ENCODE results near the gene UNC13D. TPM values are rescaled to one million over a fixed set of nuclear protein-coding genes. Genes with fewer than 3 reads are reported as not detected.

The UNC13D gene
- total RNA-seq, 1 experiment from 2014 or later, result 12.7 TPM

DNA sequence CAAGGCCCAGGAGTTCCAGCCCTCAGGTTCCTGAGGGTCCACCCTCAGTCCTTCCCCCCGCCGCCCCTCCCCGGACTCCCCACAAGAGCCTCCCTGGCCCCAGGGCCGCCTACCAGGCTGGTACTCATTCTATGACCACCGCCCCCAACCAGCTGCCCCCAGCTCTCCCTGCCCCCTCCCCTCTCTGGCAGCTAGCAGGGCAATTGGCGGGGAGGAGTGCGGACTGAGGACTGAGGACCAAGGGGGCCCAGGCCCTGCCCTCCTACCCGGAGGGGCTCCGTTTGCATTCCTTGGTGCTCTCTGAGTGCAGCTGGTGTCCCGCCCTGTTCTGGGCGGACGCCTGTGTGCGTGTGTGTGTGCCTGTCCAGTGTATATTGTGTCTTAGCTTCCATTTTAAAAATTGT lies 19.1 kb downstream of the UNC13D start:
- Histone ChIP-seq H3K4me1 (ENCODE audit: control insufficient read depth, insufficient read depth, low read length) (no peaks in the 10 kb centered on the region), H3K4me3 (ENCODE audit: low read depth in 2 of 2, low read length in 2 of 2) (no peak overlapping the region), H3K36me3 (ENCODE audit: control insufficient read depth, insufficient read depth, low read length) (no peaks in the 10 kb centered on the region; the same call in 1 of the 2 replicates), H3K27ac (ENCODE audit: low read length) (no peak overlapping the region), H3K9me3 (ENCODE audit: control insufficient read depth, insufficient read depth, low read depth, low read length) (no peaks in the 10 kb centered on the region), H3K27me3 (ENCODE audit: control insufficient read depth, insufficient read depth, low read length) (no peaks in the 10 kb centered on the region)
- no peak for ATAC-seq
- in situ Hi-C loops (cut with HindIII; ENCODE audit: low pct_unique_long_range_greater_than_20kb, low sequenced_read_pairs), result no loop called here
- CTCF ChIA-PET, result interaction anchor here (0.5 to 0.9 kb wide), 4 partner anchors 16 to 77 kb away, joined by 3 to 5 read pairs (median 5); no protein-coding TSS in a partner anchor
- TF ChIP-seq SIN3A (IDR thresholded peaks at IDR 0.05; ENCODE audit: borderline replicate concordance, insufficient read depth, low read depth, low read length) (no peak), TCF7L2 (IDR thresholded peaks at IDR 0.05; ENCODE audit: low read depth, low read length) (no peak), POLR2AphosphoS5 (IDR thresholded peaks at IDR 0.05; ENCODE audit: low read depth, low read length) (no peak)
- TF ChIP-seq, protein P1, sequence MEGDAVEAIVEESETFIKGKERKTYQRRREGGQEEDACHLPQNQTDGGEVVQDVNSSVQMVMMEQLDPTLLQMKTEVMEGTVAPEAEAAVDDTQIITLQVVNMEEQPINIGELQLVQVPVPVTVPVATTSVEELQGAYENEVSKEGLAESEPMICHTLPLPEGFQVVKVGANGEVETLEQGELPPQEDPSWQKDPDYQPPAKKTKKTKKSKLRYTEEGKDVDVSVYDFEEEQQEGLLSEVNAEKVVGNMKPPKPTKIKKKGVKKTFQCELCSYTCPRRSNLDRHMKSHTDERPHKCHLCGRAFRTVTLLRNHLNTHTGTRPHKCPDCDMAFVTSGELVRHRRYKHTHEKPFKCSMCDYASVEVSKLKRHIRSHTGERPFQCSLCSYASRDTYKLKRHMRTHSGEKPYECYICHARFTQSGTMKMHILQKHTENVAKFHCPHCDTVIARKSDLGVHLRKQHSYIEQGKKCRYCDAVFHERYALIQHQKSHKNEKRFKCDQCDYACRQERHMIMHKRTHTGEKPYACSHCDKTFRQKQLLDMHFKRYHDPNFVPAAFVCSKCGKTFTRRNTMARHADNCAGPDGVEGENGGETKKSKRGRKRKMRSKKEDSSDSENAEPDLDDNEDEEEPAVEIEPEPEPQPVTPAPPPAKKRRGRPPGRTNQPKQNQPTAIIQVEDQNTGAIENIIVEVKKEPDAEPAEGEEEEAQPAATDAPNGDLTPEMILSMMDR (IDR thresholded peaks at IDR 0.05), result no peak
- TF ChIP-seq, protein P2, sequence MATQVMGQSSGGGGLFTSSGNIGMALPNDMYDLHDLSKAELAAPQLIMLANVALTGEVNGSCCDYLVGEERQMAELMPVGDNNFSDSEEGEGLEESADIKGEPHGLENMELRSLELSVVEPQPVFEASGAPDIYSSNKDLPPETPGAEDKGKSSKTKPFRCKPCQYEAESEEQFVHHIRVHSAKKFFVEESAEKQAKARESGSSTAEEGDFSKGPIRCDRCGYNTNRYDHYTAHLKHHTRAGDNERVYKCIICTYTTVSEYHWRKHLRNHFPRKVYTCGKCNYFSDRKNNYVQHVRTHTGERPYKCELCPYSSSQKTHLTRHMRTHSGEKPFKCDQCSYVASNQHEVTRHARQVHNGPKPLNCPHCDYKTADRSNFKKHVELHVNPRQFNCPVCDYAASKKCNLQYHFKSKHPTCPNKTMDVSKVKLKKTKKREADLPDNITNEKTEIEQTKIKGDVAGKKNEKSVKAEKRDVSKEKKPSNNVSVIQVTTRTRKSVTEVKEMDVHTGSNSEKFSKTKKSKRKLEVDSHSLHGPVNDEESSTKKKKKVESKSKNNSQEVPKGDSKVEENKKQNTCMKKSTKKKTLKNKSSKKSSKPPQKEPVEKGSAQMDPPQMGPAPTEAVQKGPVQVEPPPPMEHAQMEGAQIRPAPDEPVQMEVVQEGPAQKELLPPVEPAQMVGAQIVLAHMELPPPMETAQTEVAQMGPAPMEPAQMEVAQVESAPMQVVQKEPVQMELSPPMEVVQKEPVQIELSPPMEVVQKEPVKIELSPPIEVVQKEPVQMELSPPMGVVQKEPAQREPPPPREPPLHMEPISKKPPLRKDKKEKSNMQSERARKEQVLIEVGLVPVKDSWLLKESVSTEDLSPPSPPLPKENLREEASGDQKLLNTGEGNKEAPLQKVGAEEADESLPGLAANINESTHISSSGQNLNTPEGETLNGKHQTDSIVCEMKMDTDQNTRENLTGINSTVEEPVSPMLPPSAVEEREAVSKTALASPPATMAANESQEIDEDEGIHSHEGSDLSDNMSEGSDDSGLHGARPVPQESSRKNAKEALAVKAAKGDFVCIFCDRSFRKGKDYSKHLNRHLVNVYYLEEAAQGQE (IDR thresholded peaks at IDR 0.05; ENCODE audit: insufficient read depth in 1 of 2, low read depth in 2 of 2, low read length in 1 of 2), result no peak
- intact Hi-C loops (cut with micrococcal nuclease; ENCODE audit: unreplicated experiment), result no loop called here
- DNase-seq (ENCODE audit: low read depth, low spot score), result no peak
- no TSS peak for BruUV-seq (replicated peaks)
- POLR2A ChIA-PET, result interaction anchor here (0.7 to 1.0 kb wide), 2 partner anchors 10 to 49 kb away, joined by 3 read pairs; no protein-coding TSS in a partner anchor

DNA sequence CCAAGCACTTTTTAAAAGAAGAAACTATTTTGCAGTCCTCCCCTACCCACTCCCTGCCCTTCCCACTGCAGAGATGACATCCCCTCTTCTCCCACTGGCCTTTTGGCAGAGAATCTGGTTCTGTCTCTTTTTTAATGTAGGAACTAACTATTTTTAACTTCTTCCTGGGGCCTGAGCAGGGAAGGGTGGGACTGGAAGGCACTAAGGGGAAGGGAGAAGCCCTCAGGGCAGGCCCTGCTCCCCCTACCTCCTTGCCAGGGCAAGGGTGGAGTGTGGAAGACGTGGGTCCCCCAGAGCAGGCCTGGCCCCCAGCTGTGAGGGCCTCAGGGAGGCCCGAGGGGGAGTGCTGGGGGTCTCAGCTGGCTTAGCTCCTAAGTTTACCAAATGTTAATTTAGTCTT lies 19.5 kb downstream of the UNC13D start:
- ChIA-PET CTCF (interaction anchor here (0.6 to 0.9 kb wide), 3 partner anchors 21 to 76 kb away, joined by 3 to 5 read pairs (median 5); no protein-coding TSS in a partner anchor), POLR2A (interaction anchor here (0.7 kb wide), 1 partner anchor 49 kb away, joined by 3 read pairs; no protein-coding TSS in a partner anchor)
- Histone ChIP-seq H3K9me3 (ENCODE audit: control insufficient read depth, insufficient read depth, low read depth, low read length) (no peaks in the 10 kb centered on the region), H3K4me3 (ENCODE audit: low read depth in 2 of 2, low read length in 2 of 2) (no peak overlapping the region), H3K27me3 (ENCODE audit: control insufficient read depth, insufficient read depth, low read length) (no peaks in the 10 kb centered on the region), H3K36me3 (ENCODE audit: control insufficient read depth, insufficient read depth, low read length) (no peaks in the 10 kb centered on the region; the same call in 1 of the 2 replicates), H3K4me1 (ENCODE audit: control insufficient read depth, insufficient read depth, low read length) (no peaks in the 10 kb centered on the region), H3K27ac (ENCODE audit: low read length) (no peak overlapping the region)
- no peak for DNase-seq (ENCODE audit: low read depth, low spot score)
- no peak for ATAC-seq
- TF ChIP-seq TCF7L2 (IDR thresholded peaks at IDR 0.05; ENCODE audit: low read depth, low read length), result no peak
- no peak for TF ChIP-seq SIN3A (IDR thresholded peaks at IDR 0.05; ENCODE audit: borderline replicate concordance, insufficient read depth, low read depth, low read length)
- TF ChIP-seq, protein P1 (IDR thresholded peaks at IDR 0.05), result no peak
- no peak for TF ChIP-seq POLR2AphosphoS5 (IDR thresholded peaks at IDR 0.05; ENCODE audit: low read depth, low read length)
- TF ChIP-seq, protein P2 (IDR thresholded peaks at IDR 0.05; ENCODE audit: insufficient read depth in 1 of 2, low read depth in 2 of 2, low read length in 1 of 2), result no peak
- in situ Hi-C loops (cut with HindIII; ENCODE audit: low pct_unique_long_range_greater_than_20kb, low sequenced_read_pairs) (no loop called here), intact Hi-C loops (cut with micrococcal nuclease; ENCODE audit: unreplicated experiment) (no loop called here)
- no TSS peak for BruUV-seq (replicated peaks)
